HEK293T (cell line): Measurements from ENCODE around the gene SERPINF2.
A peak's percentile ranks its signal among the peaks of the same experiment; 100 is the strongest.

Source experiments
- CTCF ChIA-PET: fragments of 350-600 bp; formaldehyde crosslinking; extraction: SDS; loops from one replicate; lab custom pipeline; 2021; ENCODE audit warnings: antibody characterized with exemption, inconsistent platforms; lab: Yijun Ruan, JAX
- POLR2A ChIA-PET: fragments of 350-600 bp; formaldehyde crosslinking; extraction: SDS; loops from one replicate; lab custom pipeline; 2020; ENCODE audit warnings: antibody characterized with exemption, inconsistent platforms; lab: Yijun Ruan, JAX
- DNase-seq: peaks from one replicate; pipeline ENCODE4 v3.0.0; 2012; ENCODE audit warnings: mixed read lengths; ENCODE audit errors: extremely low spot score
- ARNT ChIP-seq: fragments of 450-650 bp; IDR thresholded peaks from 2 replicates; pipeline ENCODE4 v1.6.1; 2017; ENCODE audit warnings: mild to moderate bottlenecking
- BHLHE40 ChIP-seq: fragments of 450-650 bp; IDR thresholded peaks from 2 replicates; pipeline ENCODE4 v1.6.1; 2016; ENCODE audit warnings: mild to moderate bottlenecking, moderate library complexity, borderline replicate concordance
- CTBP1 ChIP-seq: fragments of 450-650 bp; IDR thresholded peaks from 2 replicates; pipeline ENCODE4 v1.6.1; 2016; ENCODE audit warnings: borderline replicate concordance
- ELF4 ChIP-seq: fragments of 450-650 bp; IDR thresholded peaks from 2 replicates; pipeline ENCODE4 v1.6.1; 2017; ENCODE audit warnings: antibody characterized with exemption
- FOXA1 ChIP-seq: fragments of 450-650 bp; IDR thresholded peaks from 2 replicates; pipeline ENCODE4 v1.6.1; 2016; ENCODE audit warnings: mild to moderate bottlenecking
- FOXK2 ChIP-seq: fragments of 450-650 bp; IDR thresholded peaks from 2 replicates; pipeline ENCODE4 v1.6.1; 2016; ENCODE audit warnings: mild to moderate bottlenecking
- FOXM1 ChIP-seq: fragments of 450-650 bp; IDR thresholded peaks from 2 replicates; pipeline ENCODE4 v1.6.1; 2017; ENCODE audit warnings: mild to moderate bottlenecking, borderline replicate concordance
- HDGF ChIP-seq: fragments of 450-650 bp; IDR thresholded peaks from 2 replicates; pipeline ENCODE4 v1.6.1; 2017; ENCODE audit warnings: antibody characterized with exemption, borderline replicate concordance
- L3MBTL2 ChIP-seq: fragments of 450-650 bp; conservative IDR thresholded peaks from 2 replicates; pipeline ENCODE4 v1.6.1; 2016; ENCODE audit warnings: mild to moderate bottlenecking
- LEF1 ChIP-seq: fragments of 450-650 bp; IDR thresholded peaks from 2 replicates; pipeline ENCODE4 v1.6.1; 2017; ENCODE audit warnings: mild to moderate bottlenecking, borderline replicate concordance
- NFRKB ChIP-seq: fragments of 450-650 bp; IDR thresholded peaks from 2 replicates; pipeline ENCODE4 v1.6.1; 2016; ENCODE audit warnings: mild to moderate bottlenecking, moderate library complexity
- PKNOX1 ChIP-seq: fragments of 450-650 bp; IDR thresholded peaks from 2 replicates; pipeline ENCODE4 v1.6.1; 2016
- SP1 ChIP-seq: fragments of 450-650 bp; IDR thresholded peaks from 2 replicates; pipeline ENCODE4 v1.6.1; 2017
- SUZ12 ChIP-seq: fragments of 450-650 bp; IDR thresholded peaks from 2 replicates; pipeline ENCODE4 v1.6.1; 2016; ENCODE audit warnings: mild to moderate bottlenecking
- TARDBP ChIP-seq: fragments of 450-650 bp; IDR thresholded peaks from 2 replicates; pipeline ENCODE4 v1.6.1; 2016
- ZNF384 ChIP-seq: fragments of 450-650 bp; IDR thresholded peaks from 2 replicates; pipeline ENCODE4 v1.6.1; 2016

Gene SERPINF2

GRCh38 chr17:1785930-1786329, 43.3 kb downstream of the SERPINF2 start:
- no peak for DNase-seq
- TF ChIP-seq ZNF384, result no peak
- no peak for TF ChIP-seq LEF1
- no peak for TF ChIP-seq BHLHE40
- no peak for TF ChIP-seq SUZ12
- no peak for TF ChIP-seq CTBP1
- TF ChIP-seq FOXM1, result no peak
- ChIA-PET CTCF (no interaction called here), POLR2A (no interaction called here)

GRCh38 chr17:1786708-1787107, 44.0 kb downstream of the SERPINF2 start:
- ChIA-PET CTCF (no interaction called here), POLR2A (no interaction called here)
- DNase-seq, result no peak
- TF ChIP-seq ZNF384 (no peak), SUZ12 (no peak), LEF1 (no peak), BHLHE40 (no peak), FOXK2 (no peak), NFRKB (no peak), HDGF (no peak), SP1 (no peak), FOXA1 (no peak), FOXM1 (no peak), CTBP1 (no peak), ARNT (no peak), L3MBTL2 (no peak), PKNOX1 (no peak)

GRCh38 chr17:1787301-1787902, 44.7 kb downstream of the SERPINF2 start:
- ChIA-PET CTCF (interaction anchor here (1.0 kb wide), 1 partner anchor 66 kb away, joined by 4 read pairs; no protein-coding TSS in a partner anchor), POLR2A (interaction anchor here (0.9 kb wide), 1 partner anchor 42 kb away, joined by 3 read pairs; the partner anchor contains the start of genes RPA1 and SMYD4)
- TF ChIP-seq LEF1 (no peak), ELF4 (no peak), FOXK2 (no peak), HDGF (no peak), NFRKB (no peak), SP1 (no peak)
- DNase-seq, result peak; percentile 46

- no peak for DNase-seq
- ChIA-PET CTCF (interaction anchor here (0.7 kb wide), 1 partner anchor 70 kb away, joined by 4 read pairs; no protein-coding TSS in a partner anchor), POLR2A (no interaction called here)
- TF ChIP-seq NFRKB (no peak), FOXM1 (no peak), LEF1 (no peak), TARDBP (no peak), ARNT (no peak), BHLHE40 (no peak), ZNF384 (no peak), L3MBTL2 (no peak), FOXK2 (no peak), CTBP1 (no peak), HDGF (no peak), FOXA1 (no peak), SP1 (no peak), PKNOX1 (no peak), SUZ12 (no peak), ELF4 (no peak)
Observed at GRCh38 chr17:1789936-1790335, 47.3 kb downstream of the SERPINF2 start.

GRCh38 chr17:1792495-1793446, 50.1 kb downstream of the SERPINF2 start:
- DNase-seq, result no peak
- ChIA-PET POLR2A (interaction anchor here (1.2 to 1.5 kb wide), 2 partner anchors 31 to 37 kb away, joined by 3 to 4 read pairs; partner anchors contain the start of genes RPA1, SERPINF1 and SMYD4), CTCF (interaction anchor here (1.1 to 1.3 kb wide), 2 partner anchors 19 to 76 kb away, joined by 3 to 5 read pairs; no protein-coding TSS in a partner anchor)
- TF ChIP-seq ARNT (no peak), CTBP1 (no peak), L3MBTL2 (no peak), SUZ12 (no peak), SP1 (no peak), PKNOX1 (no peak), LEF1 (no peak)

GRCh38 chr17:1793447-1793806, 50.8 kb downstream of the SERPINF2 start:
- TF ChIP-seq LEF1 (no peak), FOXM1 (no peak), PKNOX1 (no peak), ELF4 (no peak), CTBP1 (no peak), BHLHE40 (no peak), FOXK2 (no peak), L3MBTL2 (no peak), ZNF384 (no peak), TARDBP (no peak), HDGF (no peak), NFRKB (no peak), SUZ12 (no peak), ARNT (no peak), FOXA1 (no peak), SP1 (no peak)
- POLR2A ChIA-PET, result interaction anchor here (1.2 to 1.6 kb wide), 2 partner anchors 36 kb away, joined by 3 to 8 read pairs; partner anchors contain the start of genes RPA1 and SMYD4
- CTCF ChIA-PET, result interaction anchor here (1.1 to 1.3 kb wide), 2 partner anchors 20 to 77 kb away, joined by 3 to 5 read pairs; no protein-coding TSS in a partner anchor
- DNase-seq, result no peak
